ENCODE results near the gene NIF3L1. TPM values are rescaled to one million over a fixed set of nuclear protein-coding genes. Genes with fewer than 3 reads are reported as not detected.

The NIF3L1 gene
- total and polyA plus RNA-seq, 2 of the 13 experiments (the other 11 are each of a cell fraction or from before 2014, with no cell fraction given): 67.9 to 75.2 TPM

DNA sequence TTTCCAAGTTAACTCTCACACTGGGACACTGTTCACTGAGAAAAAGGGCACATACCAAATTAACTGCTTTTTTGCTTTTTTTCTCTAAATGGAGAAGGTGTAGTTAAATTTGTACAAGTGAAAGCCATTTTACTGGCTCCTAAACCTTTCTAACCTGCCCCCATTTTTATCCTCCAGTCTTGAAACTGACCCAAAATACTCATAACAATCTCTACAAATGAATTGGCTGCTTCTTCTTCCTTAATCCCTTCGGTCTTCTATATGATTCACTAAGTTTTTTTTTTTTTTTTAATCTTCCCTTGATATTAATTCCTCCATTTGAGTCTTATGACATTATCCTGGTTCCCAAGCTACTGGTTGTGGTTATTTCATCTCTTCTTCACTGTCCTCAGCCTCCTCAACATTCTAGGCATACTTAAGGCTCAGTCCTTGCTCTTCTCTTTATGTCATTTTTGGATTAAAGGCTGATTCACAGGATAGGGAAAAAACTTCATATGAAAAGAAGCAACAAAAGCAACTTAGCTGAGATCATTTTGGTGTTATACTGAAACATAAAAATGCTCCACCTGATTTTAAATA lies 54.4 kb downstream of the NIF3L1 start:
- ChIA-PET CTCF (ENCODE audit: low intra/inter-chr PET ratio, low total read pairs) (no interaction called here), POLR2A (interaction anchor here (2.9 kb wide), 1 partner anchor 21 kb away, joined by 41 read pairs; the partner anchor contains the start of gene ORC2)
- peaks cover 20 to 66% of the 10 kb centered on the region in 2 experiments for H3K36me3 ChIP-seq (replicated peaks in 1 of 2; ENCODE audit: control insufficient read depth in 1 of 2, insufficient read depth in 2 of 2, low read length in 2 of 2)
- no peak overlapping the region for H3K4me3 ChIP-seq (replicated peaks in 1 of 3; ENCODE audit: insufficient read depth in 1 of 3, low read depth in 2 of 3, low read length in 3 of 3)
- no peak overlapping the region for H2AFZ ChIP-seq (ENCODE audit: low read length)
- FAIRE-seq: no peak
- 0 out of 2 replicates have a peak, but pooled peaks cover 6% of the 10 kb centered on the region for H4K20me1 ChIP-seq (ENCODE audit: insufficient read depth, low read length)
- peaks cover 20% of the 10 kb centered on the region for H3K4me1 ChIP-seq (ENCODE audit: insufficient read depth, low read length)
- WGBS (ENCODE audit: low lambda C conversion rate): 96% methylated on average over 1 of the region's 1 CpG
- no peak for ATAC-seq
- H3K9ac ChIP-seq (ENCODE audit: insufficient read depth, low read depth, low read length): no peak overlapping the region
- TF ChIP-seq, protein P1, sequence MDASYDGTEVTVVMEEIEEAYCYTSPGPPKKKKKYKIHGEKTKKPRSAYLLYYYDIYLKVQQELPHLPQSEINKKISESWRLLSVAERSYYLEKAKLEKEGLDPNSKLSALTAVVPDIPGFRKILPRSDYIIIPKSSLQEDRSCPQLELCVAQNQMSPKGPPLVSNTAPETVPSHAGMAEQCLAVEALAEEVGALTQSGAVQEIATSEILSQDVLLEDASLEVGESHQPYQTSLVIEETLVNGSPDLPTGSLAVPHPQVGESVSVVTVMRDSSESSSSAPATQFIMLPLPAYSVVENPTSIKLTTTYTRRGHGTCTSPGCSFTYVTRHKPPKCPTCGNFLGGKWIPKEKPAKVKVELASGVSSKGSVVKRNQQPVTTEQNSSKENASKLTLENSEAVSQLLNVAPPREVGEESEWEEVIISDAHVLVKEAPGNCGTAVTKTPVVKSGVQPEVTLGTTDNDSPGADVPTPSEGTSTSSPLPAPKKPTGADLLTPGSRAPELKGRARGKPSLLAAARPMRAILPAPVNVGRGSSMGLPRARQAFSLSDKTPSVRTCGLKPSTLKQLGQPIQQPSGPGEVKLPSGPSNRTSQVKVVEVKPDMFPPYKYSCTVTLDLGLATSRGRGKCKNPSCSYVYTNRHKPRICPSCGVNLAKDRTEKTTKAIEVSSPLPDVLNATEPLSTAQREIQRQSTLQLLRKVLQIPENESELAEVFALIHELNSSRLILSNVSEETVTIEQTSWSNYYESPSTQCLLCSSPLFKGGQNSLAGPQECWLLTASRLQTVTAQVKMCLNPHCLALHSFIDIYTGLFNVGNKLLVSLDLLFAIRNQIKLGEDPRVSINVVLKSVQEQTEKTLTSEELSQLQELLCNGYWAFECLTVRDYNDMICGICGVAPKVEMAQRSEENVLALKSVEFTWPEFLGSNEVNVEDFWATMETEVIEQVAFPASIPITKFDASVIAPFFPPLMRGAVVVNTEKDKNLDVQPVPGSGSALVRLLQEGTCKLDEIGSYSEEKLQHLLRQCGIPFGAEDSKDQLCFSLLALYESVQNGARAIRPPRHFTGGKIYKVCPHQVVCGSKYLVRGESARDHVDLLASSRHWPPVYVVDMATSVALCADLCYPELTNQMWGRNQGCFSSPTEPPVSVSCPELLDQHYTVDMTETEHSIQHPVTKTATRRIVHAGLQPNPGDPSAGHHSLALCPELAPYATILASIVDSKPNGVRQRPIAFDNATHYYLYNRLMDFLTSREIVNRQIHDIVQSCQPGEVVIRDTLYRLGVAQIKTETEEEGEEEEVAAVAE (CRISPR knock-in tag; IDR thresholded peaks at IDR 0.05; ENCODE audit: borderline replicate concordance): no peak
- TF ChIP-seq SAFB2 (CRISPR knock-in tag; IDR thresholded peaks at IDR 0.05; ENCODE audit: borderline replicate concordance, low read depth) (no peak), ZMYM2 (CRISPR knock-in tag; IDR thresholded peaks at IDR 0.05) (no peak), ZNF431 (CRISPR knock-in tag; IDR thresholded peaks at IDR 0.05; ENCODE audit: borderline replicate concordance, low read depth) (no peak), FOSL2 (CRISPR knock-in tag; IDR thresholded peaks at IDR 0.05) (no peak), HMGA1 (CRISPR knock-in tag; conservative IDR thresholded peaks at IDR 0.05) (no peak), NPAS2 (CRISPR knock-in tag; IDR thresholded peaks at IDR 0.05; ENCODE audit: borderline replicate concordance) (no peak), NR2C2 (CRISPR knock-in tag; IDR thresholded peaks at IDR 0.05; ENCODE audit: borderline replicate concordance) (no peak), TP53 (CRISPR knock-in tag; conservative IDR thresholded peaks at IDR 0.05) (no peak), ZNF205 (CRISPR knock-in tag; IDR thresholded peaks at IDR 0.05) (no peak), ZFP36 (IDR thresholded peaks at IDR 0.05; ENCODE audit: borderline replicate concordance, low read depth, low read length, partially characterized antibody) (no peak)
- TF ChIP-seq, protein P2, sequence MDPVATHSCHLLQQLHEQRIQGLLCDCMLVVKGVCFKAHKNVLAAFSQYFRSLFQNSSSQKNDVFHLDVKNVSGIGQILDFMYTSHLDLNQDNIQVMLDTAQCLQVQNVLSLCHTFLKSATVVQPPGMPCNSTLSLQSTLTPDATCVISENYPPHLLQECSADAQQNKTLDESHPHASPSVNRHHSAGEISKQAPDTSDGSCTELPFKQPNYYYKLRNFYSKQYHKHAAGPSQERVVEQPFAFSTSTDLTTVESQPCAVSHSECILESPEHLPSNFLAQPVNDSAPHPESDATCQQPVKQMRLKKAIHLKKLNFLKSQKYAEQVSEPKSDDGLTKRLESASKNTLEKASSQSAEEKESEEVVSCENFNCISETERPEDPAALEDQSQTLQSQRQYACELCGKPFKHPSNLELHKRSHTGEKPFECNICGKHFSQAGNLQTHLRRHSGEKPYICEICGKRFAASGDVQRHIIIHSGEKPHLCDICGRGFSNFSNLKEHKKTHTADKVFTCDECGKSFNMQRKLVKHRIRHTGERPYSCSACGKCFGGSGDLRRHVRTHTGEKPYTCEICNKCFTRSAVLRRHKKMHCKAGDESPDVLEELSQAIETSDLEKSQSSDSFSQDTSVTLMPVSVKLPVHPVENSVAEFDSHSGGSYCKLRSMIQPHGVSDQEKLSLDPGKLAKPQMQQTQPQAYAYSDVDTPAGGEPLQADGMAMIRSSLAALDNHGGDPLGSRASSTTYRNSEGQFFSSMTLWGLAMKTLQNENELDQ (CRISPR knock-in tag; IDR thresholded peaks at IDR 0.05; ENCODE audit: borderline replicate concordance): no peak
- TF ChIP-seq, protein P3, sequence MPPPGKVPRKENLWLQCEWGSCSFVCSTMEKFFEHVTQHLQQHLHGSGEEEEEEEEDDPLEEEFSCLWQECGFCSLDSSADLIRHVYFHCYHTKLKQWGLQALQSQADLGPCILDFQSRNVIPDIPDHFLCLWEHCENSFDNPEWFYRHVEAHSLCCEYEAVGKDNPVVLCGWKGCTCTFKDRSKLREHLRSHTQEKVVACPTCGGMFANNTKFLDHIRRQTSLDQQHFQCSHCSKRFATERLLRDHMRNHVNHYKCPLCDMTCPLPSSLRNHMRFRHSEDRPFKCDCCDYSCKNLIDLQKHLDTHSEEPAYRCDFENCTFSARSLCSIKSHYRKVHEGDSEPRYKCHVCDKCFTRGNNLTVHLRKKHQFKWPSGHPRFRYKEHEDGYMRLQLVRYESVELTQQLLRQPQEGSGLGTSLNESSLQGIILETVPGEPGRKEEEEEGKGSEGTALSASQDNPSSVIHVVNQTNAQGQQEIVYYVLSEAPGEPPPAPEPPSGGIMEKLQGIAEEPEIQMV (CRISPR knock-in tag; IDR thresholded peaks at IDR 0.05; ENCODE audit: low read depth): no peak
- intact Hi-C loops (cut with micrococcal nuclease; ENCODE audit: unreplicated experiment): no loop called here
- no peak overlapping the region for H3K4me2 ChIP-seq (ENCODE audit: low read depth, low read length)
- in situ Hi-C loops (cut with HindIII; ENCODE audit: extremely low pct_ligation_motif_present, low pct_unique_long_range_greater_than_20kb): no loop called here
- no peaks in the 10 kb centered on the region for H3K27me3 ChIP-seq (ENCODE audit: control insufficient read depth in 1 of 2, insufficient read depth in 2 of 2, low read length in 2 of 2)
- DNase-seq (ENCODE audit: low spot score): no peak
- H3K27ac ChIP-seq (ENCODE audit: extremely low read length, insufficient read depth, low read length): no peak overlapping the region
- H3K9me3 ChIP-seq (ENCODE audit: low read length): no peaks in the 10 kb centered on the region
- TSS peak; percentile 4 for BruUV-seq (replicated peaks)
- no peaks in the 10 kb centered on the region for H3K79me2 ChIP-seq (ENCODE audit: insufficient read depth, low read length)
